Head of caudate nucleus (tissue), 42 donors: ENCODE results near the gene CTH.
"Not testable (repeated sequence)": the region's sequence is repeated elsewhere in the genome, so short reads cannot be mapped to it uniquely, and the experiment has no call there.

Source experiments
- DNase-seq, 42 donors: peaks; one replicate each; pipeline versions ENCODE4 v3.0.0 to v3.0.0-alpha.2; 2020 to 2021; ENCODE audit warnings: mixed read lengths in 7 of 42
- intact Hi-C: fragments of 100-400 bp; cut with DNase I; formaldehyde crosslinking; loops from one replicate; pipeline ENCODE4 v1.15.0; 2022

Gene CTH

GRCh38 chr1:70410604-70411359, at the start of gene CTH:
Gene CTH, plus strand, starts transcription at chr1:70411268. Its CDS starts 148 bp downstream, at chr1:70411416.
- DNase-seq: peak; percentile 92 to 99 (median 98)
- intact Hi-C loops: loop anchor here (10.0 kb wide), 1 partner anchor 56 kb away; the partner anchor contains the start of gene ANKRD13C

GRCh38 chr1:70361727-70362398, 49.2 kb upstream of the CTH start:
- DNase-seq: no peak
- intact Hi-C loops: no loop called here

GRCh38 chr1:70364439-70364838, 46.6 kb upstream of the CTH start:
- no peak for DNase-seq
- intact Hi-C loops: no loop called here

DNA sequence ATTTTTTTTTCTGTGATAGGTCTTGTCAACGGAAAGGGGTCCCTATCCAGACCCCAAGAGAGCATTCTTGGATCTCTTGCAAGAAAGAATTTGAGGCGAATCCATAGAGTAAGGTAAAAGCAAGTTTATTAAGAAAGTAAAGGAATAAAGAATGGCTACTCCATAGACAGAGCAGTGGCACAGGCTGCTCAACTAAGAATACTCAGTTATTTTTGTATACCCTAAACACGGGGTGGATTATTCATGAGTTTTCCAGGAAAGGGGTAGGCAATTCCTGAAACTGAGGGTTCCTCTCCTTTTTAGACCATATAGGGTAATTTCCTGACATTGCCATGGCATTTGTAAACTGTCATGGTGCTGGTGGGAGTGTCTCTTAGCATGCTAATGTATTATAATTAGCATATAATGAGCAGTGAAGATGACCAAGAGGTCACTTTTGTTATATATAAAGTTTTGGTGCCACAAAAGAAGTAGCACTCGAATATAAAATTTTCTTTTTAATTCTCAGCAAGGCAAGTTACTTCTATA, 44.6 kb upstream of the CTH start:
- intact Hi-C loops, DNase-seq: not testable (repeated sequence)

DNA sequence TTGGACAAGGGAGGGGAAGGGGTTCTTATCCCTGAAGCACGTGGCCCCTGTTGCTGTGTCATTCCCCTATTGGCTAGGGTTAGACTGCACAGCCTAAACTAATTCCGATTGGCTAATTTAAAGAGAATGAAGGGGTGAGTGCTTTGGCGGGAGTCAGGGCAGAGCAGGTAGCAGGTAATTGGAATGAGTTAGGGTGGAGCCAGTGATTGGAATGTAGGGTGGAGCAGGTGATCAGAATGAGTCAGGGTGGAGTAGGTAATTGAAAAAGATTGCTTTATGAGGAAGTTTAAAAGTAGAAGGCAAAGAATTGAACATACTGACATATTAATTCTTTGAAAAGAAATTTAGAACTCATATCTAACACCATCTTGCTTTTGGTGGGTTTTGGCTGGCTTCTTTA, 44.1 kb upstream of the CTH start:
- intact Hi-C loops, DNase-seq: not testable (repeated sequence)

GRCh38 chr1:70367397-70367796, 43.7 kb upstream of the CTH start:
- intact Hi-C loops, DNase-seq: not testable (repeated sequence)

GRCh38 chr1:70371586-70371985, 39.5 kb upstream of the CTH start:
- DNase-seq, intact Hi-C loops: not testable (repeated sequence)

- intact Hi-C loops: no loop called here
- no peak for DNase-seq
Observed at GRCh38 chr1:70372426-70372825, 38.6 kb upstream of the CTH start.

DNA sequence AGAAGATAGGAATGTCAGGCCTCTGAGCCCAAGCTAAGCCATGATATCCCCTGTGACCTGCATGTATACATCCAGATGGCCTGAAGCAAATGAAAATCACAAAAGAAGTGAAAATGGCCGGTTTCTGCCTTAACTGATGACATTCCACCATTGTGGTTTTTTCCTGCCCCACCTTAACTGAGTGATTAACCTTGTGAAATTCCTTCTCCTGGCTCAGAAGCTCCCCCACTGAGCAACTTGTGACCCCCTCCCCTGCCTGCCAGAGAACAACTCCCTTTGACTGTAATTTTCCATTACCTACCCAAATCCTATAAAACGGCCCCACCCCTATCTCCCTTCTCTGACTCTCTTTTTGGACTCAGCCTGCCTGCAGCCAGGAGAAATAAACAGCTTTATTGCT, 37.5 kb upstream of the CTH start:
- DNase-seq, intact Hi-C loops: not testable (repeated sequence)

DNA sequence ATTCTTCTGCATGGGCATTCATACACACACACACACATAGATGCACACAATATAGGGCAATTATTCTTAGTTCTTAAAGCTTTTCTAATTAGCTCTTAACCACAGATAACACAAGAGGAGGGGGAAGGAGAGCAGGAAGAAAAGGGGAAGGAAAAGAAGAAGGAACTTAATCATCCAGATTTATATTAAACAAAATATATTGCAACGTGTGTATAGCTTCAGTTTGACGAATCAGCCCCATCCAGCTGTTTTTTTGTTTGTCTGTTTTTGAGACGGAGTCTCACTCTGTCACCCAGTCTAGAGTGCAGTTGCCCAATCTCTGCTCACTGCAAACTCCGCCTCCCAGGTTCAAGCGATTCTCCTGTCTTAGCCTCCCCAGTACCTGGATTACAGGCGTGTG, 34.9 kb upstream of the CTH start:
- no peak for DNase-seq
- intact Hi-C loops: no loop called here

DNA sequence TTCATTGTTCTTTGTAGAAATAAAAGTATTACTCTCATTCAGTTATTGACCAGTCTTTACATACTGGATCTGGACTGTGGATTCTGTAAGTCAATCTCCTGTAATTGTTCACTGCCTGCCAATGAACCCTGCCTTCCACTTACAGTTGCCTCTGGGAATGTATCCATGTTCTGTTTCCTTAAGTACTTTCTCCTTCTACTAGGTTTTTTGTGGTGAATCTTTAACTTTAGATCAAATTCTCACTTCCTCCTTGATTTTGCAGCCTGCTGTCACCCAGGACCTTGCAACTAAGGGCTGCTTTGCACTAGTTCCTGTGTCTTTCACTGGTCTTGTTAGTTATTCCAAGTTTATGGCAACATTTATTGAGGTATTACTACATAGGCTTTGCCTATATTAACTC, 28.4 kb upstream of the CTH start:
- intact Hi-C loops: no loop called here
- DNase-seq: no peak

DNA sequence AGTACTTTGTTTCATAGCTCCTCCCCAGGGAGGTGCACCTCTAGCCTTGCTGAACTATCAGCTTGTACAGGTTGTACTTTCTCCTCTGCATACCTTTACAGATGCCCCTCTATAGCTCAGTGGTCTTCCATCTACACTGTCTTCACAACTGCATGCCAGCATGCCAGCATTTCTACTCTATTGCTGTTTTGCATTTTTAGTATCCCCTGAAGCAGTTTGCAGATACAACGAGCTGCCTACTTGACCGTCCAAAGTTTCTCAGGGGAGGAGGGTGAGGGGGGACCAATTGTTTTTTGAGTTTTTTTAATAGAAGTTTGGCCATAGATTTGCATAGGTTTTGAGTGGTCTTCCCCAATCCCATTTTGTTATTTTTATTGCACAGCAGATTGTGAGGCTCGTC, 27.6 kb upstream of the CTH start:
- intact Hi-C loops: no loop called here
- DNase-seq: no peak

DNA sequence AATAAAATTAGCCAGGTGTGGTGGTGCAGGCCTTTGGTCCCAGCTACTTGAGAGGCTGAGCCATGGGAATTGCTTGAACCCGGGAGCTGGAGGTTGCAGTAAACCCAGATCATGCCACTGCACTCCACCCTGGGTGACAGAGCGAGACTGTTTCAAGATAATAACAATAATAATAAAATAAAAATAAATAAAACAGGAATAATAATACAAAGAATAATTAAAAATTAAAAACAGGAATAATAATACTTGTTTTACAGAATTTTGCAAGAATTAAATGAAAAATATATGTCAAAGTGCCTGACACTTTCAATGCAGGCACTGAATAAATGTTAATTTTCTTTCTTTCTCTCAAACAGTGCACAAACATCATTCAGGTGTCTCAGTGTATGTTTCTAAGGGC, 26.5 kb upstream of the CTH start:
- intact Hi-C loops: no loop called here
- DNase-seq: no peak

DNA sequence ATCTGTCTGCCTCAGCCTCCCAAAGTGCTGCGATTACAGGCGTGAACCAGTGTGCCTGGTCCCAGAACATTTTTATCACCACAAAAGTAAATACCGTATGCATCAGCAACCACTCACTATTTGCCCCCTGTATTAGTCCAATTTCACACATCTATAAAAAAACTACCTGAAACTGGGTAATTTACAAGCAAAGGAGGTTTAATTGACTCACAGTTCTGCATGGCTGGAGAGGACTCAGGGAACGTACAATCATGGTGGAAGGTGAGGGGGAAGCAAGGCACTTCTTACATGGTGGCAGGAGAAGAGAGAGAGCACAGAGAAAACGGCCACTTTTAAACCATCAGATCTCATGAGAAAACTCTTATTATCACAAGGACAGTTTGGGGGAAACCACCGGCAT, 25.6 kb upstream of the CTH start:
- intact Hi-C loops: no loop called here
- DNase-seq: no peak

DNA sequence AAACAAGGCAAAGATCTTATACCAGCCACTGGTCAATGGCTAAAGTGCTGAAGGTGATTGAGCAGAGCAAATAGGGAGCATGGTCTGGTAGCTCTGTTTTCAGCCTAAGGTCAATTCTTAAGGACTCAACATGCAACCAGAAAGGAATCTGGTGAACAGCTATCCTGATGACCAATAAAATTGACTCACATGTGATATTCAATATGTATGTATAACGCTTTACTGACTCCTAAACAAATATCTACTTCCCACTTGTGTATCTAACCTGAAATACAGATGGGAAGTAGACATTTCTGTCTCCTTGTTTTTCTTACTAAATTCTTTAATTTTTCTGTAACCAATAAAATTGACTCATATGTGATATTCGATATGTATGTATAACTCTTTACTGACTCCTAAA, 24.9 kb upstream of the CTH start:
- intact Hi-C loops: no loop called here

DNA sequence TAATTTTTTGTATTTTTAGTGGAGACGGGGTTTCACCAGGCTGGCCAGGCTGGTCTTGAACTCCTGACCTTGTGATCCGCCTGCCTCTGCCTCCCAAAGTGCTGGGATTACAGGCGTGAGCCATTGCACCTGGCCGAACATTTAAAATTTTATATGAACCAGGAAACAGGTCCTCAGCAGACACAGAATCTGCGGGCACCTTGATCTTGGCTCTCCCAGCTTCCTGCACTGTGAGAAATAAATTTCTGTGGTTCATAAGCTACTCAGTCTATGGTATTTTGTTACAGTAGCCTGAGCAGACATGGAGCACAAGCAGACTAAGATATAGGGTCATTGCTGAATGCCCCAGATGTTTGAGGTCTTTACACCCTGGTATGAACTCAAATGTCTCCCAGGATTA, 23.6 kb upstream of the CTH start:
- DNase-seq: no peak
- intact Hi-C loops: no loop called here

More for the DNA sequence above, 24.9 kb upstream of the CTH start:
- DNase-seq: no peak

- DNase-seq: no peak
- intact Hi-C loops: no loop called here
Observed at GRCh38 chr1:70392626-70393025, 18.4 kb upstream of the CTH start.

DNA sequence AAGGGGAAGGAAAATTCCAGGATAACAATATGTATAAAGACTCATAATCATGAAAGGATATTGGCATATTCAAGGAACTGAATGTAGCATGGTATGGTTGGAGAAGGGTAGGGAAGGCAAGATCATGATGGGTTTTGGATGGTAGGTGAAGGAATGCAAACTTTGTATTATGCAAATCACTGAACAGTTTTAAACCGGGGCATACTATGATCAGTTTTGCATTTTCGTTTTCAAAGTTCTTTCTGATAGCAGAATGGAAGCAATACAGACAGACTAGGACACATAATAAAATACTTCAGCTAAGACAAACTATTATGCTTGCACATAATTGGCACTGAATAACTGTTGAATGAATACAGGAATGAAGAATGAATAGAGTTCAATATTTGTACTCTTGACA, 14.5 kb upstream of the CTH start:
- intact Hi-C loops: no loop called here
- DNase-seq: no peak

DNA sequence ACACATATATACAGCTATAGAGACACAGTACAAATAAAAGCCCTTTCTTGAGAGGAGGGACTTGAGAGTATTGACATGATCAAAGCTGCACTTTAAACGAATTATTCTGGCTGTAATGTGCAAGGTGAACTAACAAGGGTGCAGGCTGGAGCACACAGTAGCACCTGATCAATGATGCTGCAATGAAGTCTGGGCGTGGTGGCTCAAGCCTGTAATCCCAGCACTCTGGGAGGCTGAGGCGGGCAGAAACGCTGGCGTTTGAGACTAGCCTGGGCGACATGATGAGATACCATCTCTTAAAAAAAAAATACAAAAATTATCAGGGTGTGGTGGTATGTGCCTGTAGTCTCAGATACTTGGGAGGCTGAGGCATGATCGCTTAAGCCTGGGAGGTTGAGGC, 14.1 kb upstream of the CTH start:
- no peak for DNase-seq
- intact Hi-C loops: no loop called here

GRCh38 chr1:70400335-70400734, 10.7 kb upstream of the CTH start:
- intact Hi-C loops: loop anchor here (10.0 kb wide), 1 partner anchor 176 kb away; the partner anchor contains the start of gene SRSF11
- DNase-seq: no peak
